Activated T-cell treated with anti-CD3 and anti-CD28 coated beads, Interleukin-2, amount 50 U/mL, for 24 hours (primary cell): Measurements from ENCODE around the gene HELZ2.
"Not testable (repeated sequence)": the region's sequence is repeated elsewhere in the genome, so short reads cannot be mapped to it uniquely, and the experiment has no call there.

ENCODE experiments used
- DNase-seq: peaks from one replicate; pipeline ENCODE4 v3.0.0-alpha.2; 2020
- H3K27ac Mint-ChIP-seq: 2 replicates; pipeline ENCODE4 v1.8.0; 2020; ENCODE audit warnings: mild to moderate bottlenecking, mixed read lengths
- H3K27me3 Mint-ChIP-seq: 2 replicates; pipeline ENCODE4 v1.8.0; 2020; ENCODE audit warnings: mixed read lengths
- H3K36me3 Mint-ChIP-seq: 2 replicates; pipeline ENCODE4 v1.8.0; 2020; ENCODE audit warnings: low read depth, mixed read lengths
- H3K4me1 Mint-ChIP-seq: 2 replicates; pipeline ENCODE4 v1.8.0; 2020; ENCODE audit warnings: low read depth, mixed read lengths
- H3K4me3 Mint-ChIP-seq: 2 replicates; pipeline ENCODE4 v1.8.0; 2020; ENCODE audit warnings: mild to moderate bottlenecking, moderate library complexity, mixed read lengths
- H3K9me3 Mint-ChIP-seq: 2 replicates; pipeline ENCODE4 v1.8.0; 2020; ENCODE audit warnings: mixed read lengths

HELZ2 gene, protein sequence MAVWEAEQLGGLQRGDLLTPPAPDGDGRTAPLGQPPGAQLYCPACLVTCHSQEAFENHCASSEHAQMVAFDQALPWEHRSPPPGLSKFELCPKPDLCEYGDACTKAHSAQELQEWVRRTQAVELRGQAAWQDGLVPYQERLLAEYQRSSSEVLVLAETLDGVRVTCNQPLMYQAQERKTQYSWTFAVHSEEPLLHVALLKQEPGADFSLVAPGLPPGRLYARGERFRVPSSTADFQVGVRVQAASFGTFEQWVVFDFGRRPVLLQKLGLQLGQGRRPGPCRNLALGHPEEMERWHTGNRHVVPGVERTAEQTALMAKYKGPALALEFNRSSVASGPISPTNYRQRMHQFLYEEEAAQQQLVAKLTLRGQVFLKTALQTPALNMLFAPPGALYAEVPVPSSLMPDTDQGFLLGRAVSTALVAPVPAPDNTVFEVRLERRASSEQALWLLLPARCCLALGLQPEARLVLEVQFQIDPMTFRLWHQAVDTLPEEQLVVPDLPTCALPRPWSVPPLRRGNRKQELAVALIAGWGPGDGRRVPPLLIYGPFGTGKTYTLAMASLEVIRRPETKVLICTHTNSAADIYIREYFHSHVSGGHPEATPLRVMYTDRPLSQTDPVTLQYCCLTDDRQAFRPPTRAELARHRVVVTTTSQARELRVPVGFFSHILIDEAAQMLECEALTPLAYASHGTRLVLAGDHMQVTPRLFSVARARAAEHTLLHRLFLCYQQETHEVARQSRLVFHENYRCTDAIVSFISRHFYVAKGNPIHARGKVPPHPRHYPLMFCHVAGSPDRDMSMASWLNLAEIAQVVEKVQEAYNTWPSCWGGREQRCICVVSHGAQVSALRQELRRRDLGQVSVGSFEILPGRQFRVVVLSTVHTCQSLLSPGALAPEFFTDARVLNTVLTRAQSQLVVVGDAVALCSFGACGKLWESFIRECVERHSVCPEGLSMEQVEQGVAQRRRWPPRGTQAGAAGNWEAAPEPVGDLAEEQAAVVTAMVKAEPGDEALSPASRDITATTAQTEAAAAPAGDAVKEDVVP (N-terminal part only)

GRCh38 chr20:63574156-63574828 is at the start of gene HELZ2:
HELZ2 (minus strand) TSS chr20:63574239; CDS start chr20:63572385, 1,854 bp downstream.
- H3K27me3 Mint-ChIP-seq: peaks cover 6% of the 10 kb centered on the region
- peak; percentile 65 for DNase-seq
- no peaks in the 10 kb centered on the region for H3K9me3 Mint-ChIP-seq
- H3K4me1 Mint-ChIP-seq: peaks cover 3% of the 10 kb centered on the region
- H3K4me3 Mint-ChIP-seq: peak within 1 kb of the TSS; percentile 69
- H3K36me3 Mint-ChIP-seq: no peaks in the 10 kb centered on the region
- H3K27ac Mint-ChIP-seq: peak within 1 kb of the TSS; percentile 37

DNA sequence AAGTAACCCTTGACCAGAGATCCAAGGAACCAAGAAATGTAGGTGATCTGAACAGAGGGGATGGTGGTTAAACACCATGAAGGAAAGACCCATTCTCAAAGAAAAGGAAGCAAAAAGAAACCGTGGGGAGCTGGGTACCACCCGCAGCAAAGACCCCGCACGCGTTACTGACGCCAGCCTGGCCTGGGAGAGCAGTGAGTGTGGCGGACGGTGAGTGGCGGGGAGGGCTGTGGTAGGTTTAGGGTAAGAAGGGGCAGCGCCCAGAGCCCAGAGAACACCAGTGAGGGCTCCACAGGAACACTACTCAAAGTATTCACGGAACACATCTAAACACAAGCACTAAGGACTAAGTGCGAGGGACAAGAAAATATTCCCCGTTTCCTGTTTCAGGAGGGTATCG is 48.7 kb upstream of the HELZ2 start:
- H3K9me3 Mint-ChIP-seq: no peaks in the 10 kb centered on the region
- H3K27ac Mint-ChIP-seq: no peak overlapping the region
- DNase-seq: no peak
- H3K36me3 Mint-ChIP-seq: peaks cover 39% of the 10 kb centered on the region
- no peak overlapping the region for H3K4me3 Mint-ChIP-seq
- H3K4me1 Mint-ChIP-seq: peaks cover 29% of the 10 kb centered on the region
- no peaks in the 10 kb centered on the region for H3K27me3 Mint-ChIP-seq

GRCh38 chr20:63622096-63622495 is 48.1 kb upstream of the HELZ2 start:
- Mint-ChIP-seq H3K27ac (no peak overlapping the region), H3K4me3 (no peak overlapping the region), H3K36me3 (peaks cover 42% of the 10 kb centered on the region), H3K9me3 (no peaks in the 10 kb centered on the region), H3K4me1 (peaks cover 29% of the 10 kb centered on the region), H3K27me3 (no peaks in the 10 kb centered on the region)
- no peak for DNase-seq

GRCh38 chr20:63620991-63621390 is 47.0 kb upstream of the HELZ2 start:
- Mint-ChIP-seq H3K36me3 (peaks cover 52% of the 10 kb centered on the region), H3K4me1 (peaks cover 29% of the 10 kb centered on the region), H3K9me3 (no peaks in the 10 kb centered on the region), H3K27me3 (no peaks in the 10 kb centered on the region), H3K4me3 (no peak overlapping the region), H3K27ac (no peak overlapping the region)
- DNase-seq: no peak

DNA sequence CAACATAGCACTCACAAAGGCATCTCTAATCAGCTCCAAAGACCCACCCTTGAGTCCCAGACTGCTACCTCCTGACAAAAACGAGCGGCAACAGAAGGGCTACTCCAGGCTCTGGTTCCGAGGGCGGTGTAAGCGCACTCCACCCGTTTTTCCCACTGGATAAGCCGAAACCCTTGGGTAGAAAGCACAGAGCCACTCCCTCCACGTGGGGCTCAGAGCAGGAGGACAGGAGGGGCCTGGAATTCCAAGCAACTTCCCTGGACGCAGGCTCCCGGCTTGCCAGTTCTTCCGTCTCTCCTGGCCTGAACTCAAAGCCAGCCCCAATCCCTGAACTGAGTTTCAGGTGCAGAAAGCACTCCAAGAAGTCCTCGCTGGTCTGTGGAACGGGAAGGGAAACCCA is 45.5 kb upstream of the HELZ2 start:
- no peak overlapping the region for H3K4me3 Mint-ChIP-seq
- DNase-seq: no peak
- no peak overlapping the region for H3K27ac Mint-ChIP-seq
- no peaks in the 10 kb centered on the region for H3K9me3 Mint-ChIP-seq
- peaks cover 62% of the 10 kb centered on the region for H3K36me3 Mint-ChIP-seq
- no peaks in the 10 kb centered on the region for H3K27me3 Mint-ChIP-seq
- peaks cover 24% of the 10 kb centered on the region for H3K4me1 Mint-ChIP-seq

DNA sequence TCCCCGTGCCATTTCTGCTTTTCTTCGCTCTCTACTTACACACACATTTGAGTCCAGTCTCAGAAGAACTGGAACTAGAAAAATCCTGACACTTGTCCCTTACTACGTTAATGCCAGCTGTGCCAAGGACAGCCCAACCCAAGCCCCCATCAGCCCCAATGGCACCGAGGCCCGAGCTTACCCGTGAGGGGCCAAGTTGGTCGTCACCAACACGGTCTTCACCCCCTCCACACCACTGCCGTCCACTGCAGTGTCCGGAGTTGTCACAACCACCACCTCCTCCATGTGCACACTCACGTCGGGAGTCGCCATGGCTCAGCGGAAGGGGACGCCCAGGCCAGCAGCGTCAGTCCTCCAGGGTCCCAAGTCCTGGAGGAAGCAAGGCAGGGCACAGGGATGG is 45.0 kb upstream of the HELZ2 start:
- H3K9me3 Mint-ChIP-seq: no peaks in the 10 kb centered on the region
- H3K36me3 Mint-ChIP-seq: peaks cover 63% of the 10 kb centered on the region
- DNase-seq: no peak
- no peaks in the 10 kb centered on the region for H3K27me3 Mint-ChIP-seq
- H3K4me3 Mint-ChIP-seq: no peak overlapping the region
- peaks cover 22% of the 10 kb centered on the region for H3K4me1 Mint-ChIP-seq
- no peak overlapping the region for H3K27ac Mint-ChIP-seq

DNA sequence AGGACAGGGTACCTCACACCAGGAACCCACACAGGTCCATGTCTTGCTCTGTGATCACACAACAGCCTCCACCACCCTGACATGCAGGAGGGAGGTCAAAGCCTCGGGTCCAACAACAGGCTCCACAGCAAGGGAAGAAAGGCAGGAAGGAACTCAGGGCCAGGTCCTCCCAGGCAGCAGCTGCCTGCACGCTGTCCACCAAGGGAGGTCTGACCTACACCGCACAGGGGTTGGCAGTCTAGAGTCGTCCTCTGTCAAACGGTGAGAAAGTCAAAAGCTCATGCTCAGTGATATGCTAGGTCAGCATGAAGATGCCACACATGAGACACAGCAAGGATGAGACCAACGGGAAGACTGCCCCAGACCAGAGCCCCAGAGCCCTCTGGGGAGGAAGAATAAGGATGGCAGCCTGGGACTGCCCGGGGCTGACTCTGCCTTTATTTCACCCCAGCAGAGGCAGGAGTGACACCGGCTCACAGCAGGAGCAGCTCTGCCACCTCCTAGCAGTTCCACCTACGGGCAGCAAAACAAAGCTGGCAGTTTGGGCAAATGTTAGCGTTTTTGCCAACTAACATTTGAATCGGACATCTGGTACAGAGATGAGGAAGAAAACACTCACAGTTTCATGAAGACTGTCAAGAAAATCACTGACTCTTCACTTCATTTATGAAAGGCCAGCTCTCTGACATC is 44.4 kb upstream of the HELZ2 start:
- Mint-ChIP-seq H3K9me3 (no peaks in the 10 kb centered on the region), H3K27me3 (no peaks in the 10 kb centered on the region), H3K4me3 (no peak overlapping the region), H3K36me3 (peaks cover 67% of the 10 kb centered on the region), H3K4me1 (peaks cover 22% of the 10 kb centered on the region), H3K27ac (peak overlapping the region; percentile 18)
- no peak for DNase-seq

- peaks cover 21% of the 10 kb centered on the region for H3K4me1 Mint-ChIP-seq
- no peaks in the 10 kb centered on the region for H3K27me3 Mint-ChIP-seq
- no peak overlapping the region for H3K27ac Mint-ChIP-seq
- DNase-seq: no peak
- no peaks in the 10 kb centered on the region for H3K9me3 Mint-ChIP-seq
- H3K36me3 Mint-ChIP-seq: peaks cover 67% of the 10 kb centered on the region
- H3K4me3 Mint-ChIP-seq: no peak overlapping the region
Measured at GRCh38 chr20:63617876-63618265, 43.8 kb upstream of the HELZ2 start.

GRCh38 chr20:63617092-63617875 is 43.2 kb upstream of the HELZ2 start:
- H3K4me1 Mint-ChIP-seq: peaks cover 16% of the 10 kb centered on the region
- peaks cover 68% of the 10 kb centered on the region for H3K36me3 Mint-ChIP-seq
- DNase-seq: no peak
- no peak overlapping the region for H3K27ac Mint-ChIP-seq
- H3K27me3 Mint-ChIP-seq: no peaks in the 10 kb centered on the region
- no peak overlapping the region for H3K4me3 Mint-ChIP-seq
- H3K9me3 Mint-ChIP-seq: no peaks in the 10 kb centered on the region

GRCh38 chr20:63613863-63614594 is 40.0 kb upstream of the HELZ2 start:
- DNase-seq, H3K27me3 Mint-ChIP-seq, H3K9me3 Mint-ChIP-seq, H3K4me1 Mint-ChIP-seq, H3K4me3 Mint-ChIP-seq, H3K27ac Mint-ChIP-seq: not testable (repeated sequence)
- H3K36me3 Mint-ChIP-seq: peaks cover 60% of the 10 kb centered on the region

GRCh38 chr20:63612276-63612931 is 38.4 kb upstream of the HELZ2 start:
- no peaks in the 10 kb centered on the region for H3K9me3 Mint-ChIP-seq
- peaks cover 4% of the 10 kb centered on the region for H3K4me1 Mint-ChIP-seq
- peaks cover 46% of the 10 kb centered on the region for H3K36me3 Mint-ChIP-seq
- H3K27ac Mint-ChIP-seq: no peak overlapping the region
- H3K27me3 Mint-ChIP-seq: no peaks in the 10 kb centered on the region
- H3K4me3 Mint-ChIP-seq: no peak overlapping the region
- DNase-seq: no peak

DNA sequence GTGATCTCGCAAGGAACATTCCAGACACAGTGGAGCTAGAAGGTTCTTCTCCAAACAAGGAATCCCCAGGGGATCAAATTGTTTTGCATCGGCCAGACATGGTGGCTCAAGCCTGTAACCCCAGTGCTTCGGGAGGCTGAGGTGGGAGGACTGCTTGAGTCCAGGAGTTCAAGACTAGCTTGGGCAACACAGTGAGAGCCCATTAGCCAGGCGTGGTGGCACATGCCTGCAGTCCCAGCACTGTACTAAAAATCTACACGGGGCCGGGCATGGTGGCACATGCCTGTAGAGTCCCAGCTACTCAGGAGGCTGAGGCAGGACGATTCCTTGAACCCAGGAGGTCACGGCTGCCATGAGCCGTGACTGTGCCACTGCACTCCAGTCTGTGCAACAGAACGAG is 37.6 kb upstream of the HELZ2 start:
- Mint-ChIP-seq H3K27ac (no peak overlapping the region), H3K27me3 (no peaks in the 10 kb centered on the region), H3K4me3 (no peak overlapping the region), H3K9me3 (no peaks in the 10 kb centered on the region), H3K4me1 (peaks cover 7% of the 10 kb centered on the region), H3K36me3 (peaks cover 39% of the 10 kb centered on the region)
- DNase-seq: no peak
